Transverse colon (tissue), 4 donors: ENCODE measurements around the gene ZNF518A. TPM values are rescaled to one million over a fixed set of nuclear protein-coding genes. Genes with fewer than 3 reads are reported as not detected.

Experiments
- DNase-seq: peaks from one replicate; pipeline ENCODE4 v3.0.0-alpha.2; 2019
- H3K27ac ChIP-seq, 4 donors: fragments of 200-600 bp; sonication (generic); 2 replicates each; pipeline ENCODE4 v1.5.1; 2016 to 2018; ENCODE audit warnings: inconsistent platforms in 4 of 4
- H3K27me3 ChIP-seq: fragments of 200-600 bp; sonication (generic); 2 replicates; pipeline ENCODE4 v1.5.1; 2017; ENCODE audit warnings: inconsistent platforms
- H3K36me3 ChIP-seq, 4 donors: fragments of 200-600 bp; sonication (generic); 2 replicates each; pipeline ENCODE4 v1.5.1; 2017 to 2019; ENCODE audit warnings: inconsistent platforms in 4 of 4
- H3K4me1 ChIP-seq, 4 donors: fragments of 200-600 bp; sonication (generic); 2 replicates each; pipeline ENCODE4 v1.5.1; 2017 to 2020; ENCODE audit warnings: inconsistent platforms in 4 of 4
- H3K4me3 ChIP-seq, 4 donors: fragments of 200-600 bp; sonication (generic); 1 replicate in 1 of 4; 2 replicates in 3 of 4; pipeline versions ENCODE4 v1.5.1 to v1.6.1; 2017 to 2019; ENCODE audit warnings: inconsistent platforms in 4 of 4
- H3K9me3 ChIP-seq, 2 donors: fragments of 200-600 bp; sonication (generic); 2 replicates each; pipeline ENCODE4 v1.5.1; 2017 to 2019; ENCODE audit warnings: inconsistent platforms in 2 of 2
- EP300 ChIP-seq: sonication (generic); formaldehyde crosslinking; IDR thresholded peaks from one replicate; pipeline ENCODE4 v1.6.1; 2017; ENCODE audit warnings: antibody characterized with exemption, low read depth
- POLR2A ChIP-seq: fragments of 450-650 bp; IDR thresholded peaks from one replicate; pipeline ENCODE4 v1.6.1; 2016; ENCODE audit warnings: antibody characterized with exemption, mild to moderate bottlenecking, moderate library complexity
- POLR2AphosphoS5 ChIP-seq, 3 donors: sonication (generic); formaldehyde crosslinking; IDR thresholded peaks; one replicate each; pipeline ENCODE4 v1.6.1; 2016; ENCODE audit warnings: antibody characterized with exemption in 3 of 3
- WGBS, 2 donors: methylation state at CpG; one replicate each; pipeline ENCODE4 v1.1.5; 2018; ENCODE audit warnings: low coverage in 1 of 2; 5-methylcytosine and 5-hydroxymethylcytosine counted together
- in situ Hi-C, 4 donors: fragments of 200-750 bp; cut with MboI; loops; one replicate each; pipeline versions ENCODE4 v1.15.0 to v1.15.1; 2017; ENCODE audit warnings: low sequenced_read_pairs in 3 of 4, low pct_ligation_motif_present in 1 of 4, low pct_unique_long_range_greater_than_20kb in 1 of 4
- intact Hi-C: fragments of 100-400 bp; cut with DNase I; formaldehyde crosslinking; loops from one replicate; pipeline ENCODE4 v1.15.1; 2023; ENCODE audit warnings: low total_unique reads
- total RNA-seq, 4 donors: library from RNA; depleted of rRNA; stranded (reverse); fragments of >200 nt; gene quantifications; one replicate each; pipeline ENCODE4 v1.1.0, GENCODE V29; 2016
- TF ChIP-seq, protein P1 (sequence below), 5 experiments: fragments of 200-600 bp in 3 of 5; fragments of 450-650 bp in 2 of 5; sonication (generic) in 3 of 5; IDR thresholded peaks; 1 replicate in 2 of 5; 2 replicates in 3 of 5; pipeline ENCODE4 v1.5.1; 2016 to 2017; ENCODE audit warnings: antibody characterized with exemption in 5 of 5, inconsistent platforms in 3 of 5, mild to moderate bottlenecking in 2 of 5, moderate library complexity in 1 of 5

ZNF518A gene
- total RNA-seq, 4 donors from 2014 or later, result 19.5 to 44.6 (median 36.8) TPM

- Histone ChIP-seq H3K4me1 (peaks cover 5 to 20% (median 9%) of the 10 kb centered on the region in 4 donors), H3K27me3 (peaks cover 32% of the 10 kb centered on the region), H3K4me3 (peak overlapping the region; percentile 62 to 80 (median 72)), H3K27ac (peak overlapping the region; percentile 93 to 95 (median 95)), H3K9me3 (no peaks in the 10 kb centered on the region), H3K36me3 (peaks cover 0 to 25% (median 10%) of the 10 kb centered on the region in 4 donors)
- WGBS, 2 donors, result 1 to 2% methylated on average over 10 to 30 of the region's 42 CpGs
- peak; percentile 80 for DNase-seq
- in situ Hi-C loops (loop anchor here in 1 of 4 donors (5.0 kb wide), 1 partner anchor 38 kb away; no protein-coding TSS in a partner anchor), intact Hi-C loops (no loop called here)
- TF ChIP-seq POLR2AphosphoS5 (IDR thresholded peaks at IDR 0.05), result peak in 1 of 3 donors; percentile 19
- peak; percentile 45 for TF ChIP-seq POLR2A
- no peak for TF ChIP-seq EP300
- TF ChIP-seq, protein P1, sequence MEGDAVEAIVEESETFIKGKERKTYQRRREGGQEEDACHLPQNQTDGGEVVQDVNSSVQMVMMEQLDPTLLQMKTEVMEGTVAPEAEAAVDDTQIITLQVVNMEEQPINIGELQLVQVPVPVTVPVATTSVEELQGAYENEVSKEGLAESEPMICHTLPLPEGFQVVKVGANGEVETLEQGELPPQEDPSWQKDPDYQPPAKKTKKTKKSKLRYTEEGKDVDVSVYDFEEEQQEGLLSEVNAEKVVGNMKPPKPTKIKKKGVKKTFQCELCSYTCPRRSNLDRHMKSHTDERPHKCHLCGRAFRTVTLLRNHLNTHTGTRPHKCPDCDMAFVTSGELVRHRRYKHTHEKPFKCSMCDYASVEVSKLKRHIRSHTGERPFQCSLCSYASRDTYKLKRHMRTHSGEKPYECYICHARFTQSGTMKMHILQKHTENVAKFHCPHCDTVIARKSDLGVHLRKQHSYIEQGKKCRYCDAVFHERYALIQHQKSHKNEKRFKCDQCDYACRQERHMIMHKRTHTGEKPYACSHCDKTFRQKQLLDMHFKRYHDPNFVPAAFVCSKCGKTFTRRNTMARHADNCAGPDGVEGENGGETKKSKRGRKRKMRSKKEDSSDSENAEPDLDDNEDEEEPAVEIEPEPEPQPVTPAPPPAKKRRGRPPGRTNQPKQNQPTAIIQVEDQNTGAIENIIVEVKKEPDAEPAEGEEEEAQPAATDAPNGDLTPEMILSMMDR (IDR thresholded peaks at IDR 0.05), result no peak
These were observed 364 bp downstream of the ZNF518A start for GRCh38 chr10:96130326-96130995.

DNA sequence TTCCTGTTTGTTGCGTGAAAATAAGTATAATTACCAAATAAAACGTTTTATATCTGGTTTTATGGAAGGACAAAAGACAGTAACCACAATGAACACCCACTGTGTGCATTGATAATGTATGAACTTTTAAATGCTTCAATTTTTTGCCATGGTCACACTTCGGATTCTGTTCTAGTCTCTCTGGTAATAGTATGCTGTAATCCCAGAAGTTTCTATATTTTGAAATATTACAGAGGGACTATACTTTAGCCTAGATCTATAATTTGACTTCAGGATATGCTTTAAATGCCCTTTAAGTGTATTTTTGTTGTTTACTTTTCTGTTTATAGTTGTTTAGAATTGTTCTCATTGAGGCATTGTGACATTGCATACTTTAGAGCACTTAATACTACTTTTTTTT is 1.5 kb downstream of the ZNF518A start:
- peaks cover 5 to 20% (median 9%) of the 10 kb centered on the region in 4 donors for H3K4me1 ChIP-seq
- in situ Hi-C loops (loop anchor here in 1 of 4 donors (5.0 kb wide), 1 partner anchor 39 kb away; no protein-coding TSS in a partner anchor), intact Hi-C loops (no loop called here)
- peaks cover 0 to 32% (median 16%) of the 10 kb centered on the region in 4 donors for H3K36me3 ChIP-seq
- TF ChIP-seq, protein P1 (IDR thresholded peaks at IDR 0.05), result no peak
- no peak for TF ChIP-seq EP300
- no peak for TF ChIP-seq POLR2AphosphoS5 (IDR thresholded peaks at IDR 0.05)
- no peak for TF ChIP-seq POLR2A
- H3K27me3 ChIP-seq, result peaks cover 21% of the 10 kb centered on the region
- H3K9me3 ChIP-seq, result no peaks in the 10 kb centered on the region
- no peak overlapping the region for H3K27ac ChIP-seq
- H3K4me3 ChIP-seq, result peak overlapping the region in 1 of 4 donors; percentile 80
- 52 to 56% methylated on average over 3 of the region's 3 CpGs for WGBS, 2 donors
- no peak for DNase-seq

- intact Hi-C loops (no loop called here), in situ Hi-C loops (loop anchor here in 1 of 4 donors (5.0 kb wide), 1 partner anchor 41 kb away; no protein-coding TSS in a partner anchor)
- H3K9me3 ChIP-seq, result no peaks in the 10 kb centered on the region
- H3K36me3 ChIP-seq, result peaks cover 0 to 43% (median 20%) of the 10 kb centered on the region in 4 donors
- no peak overlapping the region for H3K4me3 ChIP-seq
- H3K27ac ChIP-seq, result no peak overlapping the region
- no peak for TF ChIP-seq EP300
- TF ChIP-seq, protein P1 (IDR thresholded peaks at IDR 0.05), result no peak
- no peak for TF ChIP-seq POLR2A
- no peak for TF ChIP-seq POLR2AphosphoS5 (IDR thresholded peaks at IDR 0.05)
- H3K27me3 ChIP-seq, result peaks cover 6% of the 10 kb centered on the region
- H3K4me1 ChIP-seq, result peaks cover 5 to 20% (median 9%) of the 10 kb centered on the region in 4 donors
- DNase-seq, result no peak
These were observed 3.0 kb downstream of the ZNF518A start for GRCh38 chr10:96133135-96133534.

DNA sequence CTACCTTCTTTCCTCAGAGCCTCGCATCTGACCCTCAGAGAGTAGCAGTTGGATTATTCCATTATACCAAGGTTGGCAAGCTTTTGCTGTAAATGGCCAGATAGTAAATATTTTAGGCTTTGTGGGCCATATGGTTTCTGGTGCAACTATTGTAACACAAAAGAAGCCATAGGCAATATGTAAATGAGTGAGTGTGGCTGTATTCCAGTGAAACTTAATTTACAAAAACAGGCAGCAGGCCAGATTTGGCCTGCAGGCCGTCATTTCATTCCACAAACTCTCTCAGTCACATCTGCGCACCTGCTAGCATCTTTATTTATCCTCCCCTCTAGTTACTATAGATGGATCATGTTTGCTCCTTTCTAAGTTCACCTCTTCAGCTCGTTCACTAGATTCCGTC is 6.7 kb downstream of the ZNF518A start:
- intact Hi-C loops, result no loop called here
- no peaks in the 10 kb centered on the region for H3K9me3 ChIP-seq

More for the DNA sequence above, 6.7 kb downstream of the ZNF518A start:
- Histone ChIP-seq H3K36me3 (peaks cover 0 to 50% (median 23%) of the 10 kb centered on the region in 4 donors), H3K4me1 (peaks cover 0 to 4% (median under 1%) of the 10 kb centered on the region in 4 donors), H3K4me3 (no peak overlapping the region), H3K27ac (no peak overlapping the region), H3K27me3 (no peaks in the 10 kb centered on the region)
- in situ Hi-C loops, result no loop called here
- WGBS, 2 donors, result 88 to 89% methylated on average over 5 of the region's 5 CpGs
- no peak for DNase-seq
- TF ChIP-seq, protein P1 (IDR thresholded peaks at IDR 0.05), result no peak
- TF ChIP-seq POLR2AphosphoS5 (IDR thresholded peaks at IDR 0.05) (no peak), EP300 (no peak), POLR2A (no peak)
